ENCODE data around the gene ADGRL3.
"Not testable (repeated sequence)": the region's sequence is repeated elsewhere in the genome, so short reads cannot be mapped to it uniquely, and the experiment has no call there.

Gene ADGRL3

GRCh38 chr4:61922766-61923165, 722.6 kb downstream of the ADGRL3 start:
- DNase-seq = no peak

GRCh38 chr4:61923179-61923578, 723.1 kb downstream of the ADGRL3 start:
- no peak for DNase-seq

- peak in 1 of 4 experiments; percentile 7 for DNase-seq
Measured at GRCh38 chr4:61924131-61924530, 724.0 kb downstream of the ADGRL3 start.

GRCh38 chr4:61933527-61933926, 733.4 kb downstream of the ADGRL3 start:
- DNase-seq = no peak

GRCh38 chr4:61934198-61934597, 734.1 kb downstream of the ADGRL3 start:
- DNase-seq = no peak

GRCh38 chr4:61938250-61938846, 738.2 kb downstream of the ADGRL3 start:
- no peak for DNase-seq

GRCh38 chr4:61950625-61951024, 750.5 kb downstream of the ADGRL3 start:
- no peak for DNase-seq

- no peak for DNase-seq
Measured at GRCh38 chr4:61953386-61953785, 753.3 kb downstream of the ADGRL3 start.

- no peak for DNase-seq
Measured at GRCh38 chr4:61958591-61958990, 758.5 kb downstream of the ADGRL3 start.

GRCh38 chr4:61959087-61959486, 759.0 kb downstream of the ADGRL3 start:
- DNase-seq = no peak

- DNase-seq = no peak
Measured at GRCh38 chr4:61984260-61984909, 784.3 kb downstream of the ADGRL3 start.

GRCh38 chr4:61985426-61985825, 785.3 kb downstream of the ADGRL3 start:
- DNase-seq = no peak

GRCh38 chr4:61986929-61987328, 786.8 kb downstream of the ADGRL3 start:
- DNase-seq = not testable (repeated sequence)

GRCh38 chr4:61992351-61992750, 792.2 kb downstream of the ADGRL3 start:
- no peak for DNase-seq

- no peak for DNase-seq
Measured at GRCh38 chr4:61994036-61994435, 793.9 kb downstream of the ADGRL3 start.

GRCh38 chr4:61995717-61996340, 795.7 kb downstream of the ADGRL3 start:
- DNase-seq = no peak

GRCh38 chr4:61996943-61997342, 796.8 kb downstream of the ADGRL3 start:
- no peak for DNase-seq

GRCh38 chr4:61997831-61998230, 797.7 kb downstream of the ADGRL3 start:
- no peak for DNase-seq

- no peak for DNase-seq
Measured at GRCh38 chr4:62003695-62004094, 803.6 kb downstream of the ADGRL3 start.

- no peak for DNase-seq
Measured at GRCh38 chr4:62004881-62005280, 804.8 kb downstream of the ADGRL3 start.

GRCh38 chr4:62006108-62006507, 806.0 kb downstream of the ADGRL3 start:
- DNase-seq = no peak

GRCh38 chr4:62015043-62015739, 815.1 kb downstream of the ADGRL3 start:
- DNase-seq = no peak

- no peak for DNase-seq
Measured at GRCh38 chr4:62018537-62018936, 818.4 kb downstream of the ADGRL3 start.

GRCh38 chr4:62023633-62024032, 823.5 kb downstream of the ADGRL3 start:
- no peak for DNase-seq
